Hematopoietic multipotent progenitor cell treated with erythropoietin and hydrocortisone succinate and interleukin-3 and kit ligand, for 15 days (in vitro differentiated cells): ENCODE data around the gene SMAD6.

Source experiments
- DNase-seq: peaks from one replicate; pipeline ENCODE4 v3.0.0-alpha.2; 2015; ENCODE audit warnings: low spot score

Gene SMAD6

DNA sequence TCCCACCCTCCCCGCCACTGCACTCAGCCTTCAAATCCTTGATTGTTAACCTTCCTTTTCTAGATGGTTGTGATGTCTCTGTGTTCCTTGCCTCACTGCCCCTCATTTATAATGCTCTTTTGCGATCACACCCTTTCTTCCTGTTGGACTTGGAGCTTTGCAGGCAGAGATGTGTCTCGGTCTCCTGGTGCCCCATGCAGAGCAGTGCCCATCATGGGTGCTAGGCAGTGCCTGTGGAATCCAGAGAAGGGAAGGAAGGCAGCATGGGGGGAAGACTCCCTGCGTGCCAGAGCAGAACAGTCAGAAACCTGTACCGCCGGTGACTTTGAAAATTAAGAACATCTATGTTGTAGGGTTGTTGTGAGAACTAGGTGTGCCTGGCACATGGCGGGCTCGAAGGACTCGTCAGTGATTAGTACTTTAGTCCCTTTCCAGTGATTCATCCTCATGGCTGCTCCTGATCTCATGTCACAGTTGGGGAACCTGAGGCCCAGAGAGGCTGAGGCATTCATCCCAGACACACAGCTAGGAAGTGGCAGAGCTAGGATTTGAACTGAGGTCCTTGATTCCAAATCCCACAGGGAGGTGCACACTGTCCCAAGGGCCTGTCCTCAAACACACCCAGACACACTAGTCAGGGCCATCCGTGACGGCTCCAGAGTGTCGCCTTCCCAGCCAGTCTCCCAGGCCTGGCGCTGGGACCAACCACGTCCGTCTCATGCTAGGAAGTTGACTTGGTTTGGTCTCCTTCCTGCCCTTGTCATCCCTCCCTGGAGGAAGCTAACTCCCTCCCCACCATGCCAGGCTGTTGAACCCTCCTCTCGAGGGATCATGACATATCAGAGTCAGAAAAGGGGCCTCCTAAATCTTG lies 58.3 kb downstream of the SMAD6 start:
- no peak for DNase-seq

DNA sequence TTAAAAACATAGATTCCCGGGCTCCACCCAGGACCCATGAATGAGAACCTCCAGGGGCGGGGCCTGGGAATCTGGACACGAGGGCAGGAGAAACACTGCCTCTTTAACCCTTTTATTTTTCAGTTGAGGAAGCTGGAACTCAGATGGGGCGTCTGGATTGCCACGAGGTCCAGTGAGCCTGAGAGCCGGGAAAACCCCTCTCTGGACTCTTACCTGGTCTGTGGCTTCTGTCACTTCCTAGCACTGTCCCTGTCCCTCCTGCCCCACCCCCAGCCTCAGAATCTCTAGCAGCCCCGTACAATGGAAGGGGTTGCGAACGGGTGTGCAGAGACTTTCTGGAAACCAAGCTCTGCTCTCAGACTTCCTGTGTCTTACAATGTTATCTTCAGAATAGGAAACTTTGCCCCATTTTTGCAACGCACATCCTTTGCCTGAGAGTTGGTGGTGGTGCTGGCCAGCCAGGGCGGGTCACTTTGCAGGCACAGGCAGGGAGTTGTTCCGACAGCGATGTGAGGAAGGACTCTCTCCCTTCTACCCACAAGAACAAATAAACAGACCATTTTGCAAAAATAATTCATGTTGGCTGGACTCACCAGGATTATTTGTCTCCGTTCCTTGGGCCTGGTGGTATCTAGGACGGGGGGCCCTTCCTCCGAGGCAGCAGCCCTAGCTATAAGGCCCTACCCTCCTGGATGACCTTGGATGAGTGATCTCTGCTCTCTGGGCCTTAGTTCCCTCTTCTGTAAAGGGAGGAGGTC lies 59.1 kb downstream of the SMAD6 start:
- DNase-seq, result no peak

DNA sequence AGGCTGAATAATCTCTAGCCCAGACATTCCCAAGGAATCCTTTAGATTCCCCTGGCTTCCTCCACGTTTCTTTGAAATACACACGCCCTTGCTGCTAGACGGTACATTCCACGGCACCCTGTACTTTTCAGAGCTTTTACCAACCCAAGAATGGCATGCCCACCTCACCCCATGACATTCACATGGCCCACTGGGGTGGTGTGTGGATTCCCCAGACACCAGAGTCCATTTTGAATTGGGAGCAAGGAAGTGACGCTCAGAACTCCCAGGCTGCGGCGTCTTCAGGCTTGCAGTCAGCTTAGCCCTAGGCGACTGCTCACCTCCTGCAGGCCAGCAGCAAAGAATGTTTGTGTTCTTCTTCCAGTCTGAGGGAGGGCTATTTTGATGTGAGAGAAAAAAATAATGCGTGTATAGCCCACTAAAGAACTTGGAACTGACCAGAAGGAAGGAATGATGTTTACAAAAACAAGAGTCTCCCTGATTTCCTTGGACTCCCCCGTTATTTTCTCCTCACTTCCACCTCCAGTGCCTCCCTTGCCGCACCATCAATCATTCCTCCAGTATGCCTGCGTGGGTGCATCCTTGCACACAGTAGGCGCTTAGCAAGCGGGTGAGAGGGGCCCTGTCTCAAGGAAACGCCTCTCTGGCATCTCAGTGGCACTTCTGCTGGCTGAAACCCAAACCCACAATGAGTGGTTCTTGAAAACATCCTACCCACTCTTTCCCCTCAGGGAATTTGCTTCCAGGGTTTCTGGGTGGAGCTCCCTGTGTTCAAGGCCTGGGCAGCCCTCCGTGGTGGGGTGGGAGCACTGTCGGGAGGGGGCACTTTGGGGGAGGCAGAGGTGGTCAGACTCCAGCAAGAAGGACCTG lies 59.9 kb downstream of the SMAD6 start:
- DNase-seq, result no peak

DNA sequence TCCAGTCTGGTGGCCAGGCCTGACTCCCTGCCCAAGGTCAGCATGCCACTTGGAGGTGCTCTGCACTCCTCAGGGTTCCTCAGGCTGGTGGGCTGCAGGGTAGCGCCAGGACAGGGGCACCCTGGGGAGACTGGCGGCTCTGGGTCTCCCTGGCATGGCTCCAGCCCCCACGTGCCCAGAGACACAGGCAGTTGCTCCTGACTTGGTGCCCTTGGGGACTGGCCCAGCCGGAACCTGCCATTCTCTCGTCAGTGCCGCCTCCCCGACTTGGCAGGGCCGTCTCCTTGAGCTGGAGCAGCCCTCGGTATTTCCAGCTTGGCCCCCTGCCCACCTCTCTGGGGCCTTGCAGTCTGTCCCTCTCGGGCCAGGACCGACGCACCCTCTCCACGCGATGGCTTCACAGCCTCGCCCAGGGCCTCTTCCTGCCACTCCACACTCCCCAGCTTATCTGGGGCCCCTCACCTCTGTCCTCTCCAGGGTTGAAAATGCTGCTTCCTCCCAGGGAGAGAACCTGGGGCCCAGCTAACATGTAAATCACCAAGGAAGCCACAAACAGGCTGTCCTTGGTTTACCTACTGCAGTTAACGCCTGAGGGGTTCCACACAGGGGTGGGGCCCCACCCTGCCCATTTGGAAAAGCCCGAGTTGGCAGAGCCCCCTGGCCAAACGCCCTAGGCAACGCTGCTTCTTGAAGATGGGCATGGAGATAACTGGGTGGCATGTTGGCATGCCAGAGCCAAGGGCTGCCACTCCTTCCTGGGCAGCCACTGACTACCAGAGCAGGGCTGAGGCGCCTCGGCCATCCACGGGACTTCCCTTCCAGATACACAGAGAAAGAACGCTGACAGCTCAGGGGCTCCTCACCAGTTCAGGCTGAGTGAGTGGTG lies 61.4 kb downstream of the SMAD6 start:
- DNase-seq, result no peak

DNA sequence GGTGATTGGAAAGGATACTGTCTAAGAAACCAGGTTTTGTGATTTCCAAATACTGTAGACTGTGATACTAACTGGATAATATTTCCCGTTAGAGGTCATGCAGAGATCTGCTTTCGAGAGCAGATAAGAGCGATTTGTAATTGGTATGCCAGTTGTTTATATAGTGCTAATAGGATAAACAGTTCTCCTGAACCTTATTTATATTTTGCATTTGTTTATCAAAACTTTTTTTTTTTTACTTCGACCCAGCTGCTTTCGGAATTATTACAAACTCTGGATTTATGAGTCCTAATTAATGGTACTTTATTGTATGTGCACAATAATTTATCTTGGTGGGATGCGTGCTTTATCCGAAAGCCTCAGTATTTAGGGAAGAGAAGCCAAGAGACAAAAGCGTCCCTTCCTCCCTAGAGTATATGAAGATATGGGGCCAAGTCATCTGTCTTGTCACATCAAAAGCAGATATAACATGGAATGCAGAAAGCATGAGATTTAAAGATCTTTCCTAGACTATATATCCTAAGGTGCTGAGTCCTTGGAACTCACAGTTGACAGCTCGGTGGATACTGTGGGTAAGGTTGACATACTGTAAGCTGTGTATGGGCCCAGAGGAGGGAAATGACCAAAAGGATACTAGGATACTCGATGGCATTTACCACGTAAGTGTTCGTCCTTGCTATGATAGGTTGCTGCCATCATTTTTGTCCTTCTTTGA lies 62.2 kb downstream of the SMAD6 start:
- DNase-seq, result no peak

DNA sequence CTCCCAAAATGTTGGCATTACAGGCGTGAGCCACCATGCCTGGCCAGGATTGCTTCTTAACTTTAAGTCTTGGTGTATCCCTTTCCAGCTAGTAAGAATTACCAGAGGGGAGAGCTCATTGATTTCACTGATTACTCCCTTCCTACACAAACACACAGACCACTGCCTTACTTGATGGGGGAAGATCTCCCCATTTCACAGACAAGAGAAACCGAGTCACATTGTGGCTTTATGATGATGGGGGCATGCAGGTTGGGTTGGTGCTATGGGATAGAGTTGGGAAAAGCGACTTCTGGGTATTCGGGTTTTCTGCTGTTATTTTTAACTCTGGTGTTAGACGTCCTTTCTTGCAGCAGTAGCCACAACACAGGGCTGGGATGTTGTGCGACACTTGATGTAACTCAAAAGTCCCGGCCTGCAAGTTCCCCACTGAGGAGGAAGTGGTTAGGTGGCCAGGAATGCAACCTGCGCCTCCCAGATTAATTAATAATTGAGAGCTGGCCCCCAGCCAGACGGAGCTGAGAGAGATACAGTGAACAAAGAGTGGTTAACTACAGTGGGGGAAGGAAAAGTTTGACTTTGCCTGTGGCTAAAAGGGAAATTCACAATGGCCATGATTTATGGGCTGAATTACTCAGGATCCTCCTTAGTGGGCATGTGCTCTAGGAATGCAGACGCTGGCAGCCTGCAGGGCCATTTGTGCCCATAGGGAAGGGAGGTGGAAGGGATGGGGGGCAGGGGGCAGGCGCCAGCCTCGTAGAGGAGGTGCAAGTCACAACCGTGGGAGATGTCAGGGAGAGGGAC lies 63.6 kb downstream of the SMAD6 start:
- DNase-seq, result peak; percentile 30

DNA sequence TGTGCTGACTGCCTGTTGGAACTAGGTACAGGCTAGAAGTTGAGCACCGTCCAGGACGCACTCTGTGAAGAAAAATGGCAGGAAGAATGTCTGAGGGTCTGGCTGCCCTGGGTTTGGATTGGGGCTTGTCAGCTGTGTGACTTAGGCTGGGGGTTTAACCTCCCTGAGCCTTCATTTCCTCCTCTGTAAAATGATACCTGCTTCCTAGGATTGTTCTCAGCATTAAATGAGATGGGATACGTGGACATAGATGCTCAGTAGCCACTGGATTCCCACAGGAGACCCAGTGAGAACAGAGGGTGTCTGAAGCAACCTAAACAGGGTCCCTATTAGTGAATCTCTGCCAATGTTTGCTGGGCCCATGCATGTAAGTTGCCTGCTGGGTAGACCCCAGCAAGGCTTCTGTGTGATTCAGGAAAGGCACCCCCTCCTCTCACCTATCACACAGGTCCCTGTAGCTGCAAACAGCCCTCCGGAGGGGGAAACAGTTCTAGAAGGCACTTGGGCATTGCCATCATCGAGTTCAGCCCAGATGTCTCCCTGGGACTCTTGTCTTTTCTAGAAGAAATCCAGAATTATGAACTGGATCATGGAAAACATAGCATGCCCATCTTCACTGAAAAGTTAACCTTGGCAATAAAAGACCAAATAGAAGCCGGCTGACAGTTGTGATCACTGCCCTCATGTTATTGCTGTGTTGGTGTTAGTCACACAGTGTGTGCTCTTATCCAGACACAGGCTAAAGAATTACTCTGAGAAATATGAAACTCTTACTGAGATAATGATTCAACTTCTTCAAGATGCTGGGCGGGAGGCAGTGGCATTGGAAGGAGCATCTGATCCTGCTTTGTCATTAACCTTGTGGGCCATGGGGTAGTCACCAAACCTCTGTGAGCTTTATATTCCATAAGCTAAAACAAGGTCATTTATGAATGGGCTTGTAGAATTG lies 64.5 kb downstream of the SMAD6 start:
- DNase-seq, result peak; percentile 17

DNA sequence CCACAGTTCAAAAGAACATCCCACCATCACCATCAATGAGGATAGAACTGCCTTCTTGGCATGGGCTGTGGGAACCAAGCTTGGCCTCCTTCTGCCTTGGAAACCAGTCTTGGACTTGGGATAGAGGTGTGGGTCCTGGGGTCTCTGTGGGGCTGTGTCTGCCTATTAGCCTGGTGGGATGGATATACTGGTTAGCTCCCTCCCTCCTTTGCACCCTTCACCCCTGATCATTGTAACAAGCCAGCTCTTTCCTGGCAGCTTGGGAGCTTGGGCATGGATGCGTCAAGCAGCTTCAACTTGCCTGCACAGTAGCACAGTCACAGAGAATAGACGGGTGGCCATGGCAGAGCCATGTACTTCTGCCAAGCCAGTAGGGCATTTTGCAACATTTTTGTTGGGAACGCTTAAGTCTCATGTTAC lies 65.2 kb downstream of the SMAD6 start:
- DNase-seq, result no peak

DNA sequence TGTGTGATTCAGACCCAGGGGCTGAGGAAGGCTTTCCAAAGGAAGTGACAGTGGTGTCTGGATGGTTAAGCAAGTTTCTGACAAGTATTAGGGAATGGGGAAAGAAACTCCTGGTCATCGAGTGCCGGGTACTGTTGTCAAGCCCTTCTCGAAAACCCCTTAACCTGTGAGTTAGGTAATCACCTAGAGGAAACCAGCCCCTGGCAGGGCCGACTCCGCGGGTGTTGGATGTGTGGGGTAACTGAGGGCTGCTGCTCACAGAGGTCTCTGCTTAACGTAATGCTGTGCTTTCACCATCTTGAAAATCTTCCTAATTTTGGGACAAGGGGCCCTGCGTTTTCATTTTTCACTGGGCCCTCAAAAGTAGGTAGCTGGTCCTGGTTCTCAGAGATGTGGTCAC lies 67.0 kb downstream of the SMAD6 start:
- no peak for DNase-seq

DNA sequence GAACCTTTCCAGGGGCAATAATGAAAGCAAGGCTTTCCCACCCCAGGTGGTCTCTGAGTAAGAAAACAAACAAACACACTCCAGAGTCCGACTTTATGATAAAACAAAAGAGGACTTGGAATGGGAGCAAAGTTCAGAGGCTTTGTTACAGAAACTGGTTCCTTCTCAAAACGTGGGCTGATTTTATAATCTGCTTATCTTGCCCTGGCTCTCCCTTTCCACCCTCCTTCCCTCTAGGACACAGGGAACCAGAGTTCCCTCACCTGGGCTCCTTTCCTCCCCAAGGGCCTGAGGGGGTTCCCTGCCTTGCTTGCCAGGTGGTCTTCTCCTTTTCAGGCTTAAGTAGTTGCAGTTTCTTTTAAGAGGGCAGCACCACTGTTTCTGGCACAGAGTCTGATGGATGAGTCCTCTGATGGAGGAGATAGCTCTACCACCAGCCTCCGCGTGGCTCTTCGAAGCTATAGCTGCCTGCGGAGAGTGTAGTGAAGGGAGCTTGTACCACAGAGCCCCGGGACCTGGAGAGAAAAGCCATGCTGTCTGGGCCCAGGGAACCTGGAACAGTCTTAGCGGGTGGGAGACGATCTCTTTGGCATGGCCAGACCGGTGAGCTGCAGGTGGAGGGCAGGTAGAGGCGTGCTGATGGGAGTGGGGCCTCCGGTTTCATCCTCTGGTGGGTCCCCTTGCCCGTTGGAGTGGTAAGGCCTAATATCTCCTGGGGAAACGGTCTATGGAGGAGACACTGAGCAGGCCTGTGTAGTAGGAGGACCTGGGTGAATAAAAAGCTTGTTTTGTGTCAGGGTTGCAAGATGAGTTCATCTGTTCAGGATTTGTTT lies 68.7 kb downstream of the SMAD6 start:
- no peak for DNase-seq

DNA sequence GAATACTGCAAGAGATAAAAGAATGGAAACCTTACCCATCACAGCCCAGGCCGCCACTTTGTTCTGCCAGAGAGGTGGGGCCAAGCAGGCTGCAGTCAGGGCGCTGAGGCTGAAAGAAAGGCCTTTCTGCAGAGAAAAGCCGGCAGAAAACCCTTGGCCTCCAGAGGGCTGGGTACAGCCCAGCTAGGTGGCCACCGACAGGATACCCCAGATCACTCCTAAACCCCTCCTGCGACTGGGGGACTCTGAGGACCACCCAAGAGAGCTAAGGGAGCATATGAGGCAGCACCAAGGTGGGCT lies 69.3 kb downstream of the SMAD6 start:
- no peak for DNase-seq

DNA sequence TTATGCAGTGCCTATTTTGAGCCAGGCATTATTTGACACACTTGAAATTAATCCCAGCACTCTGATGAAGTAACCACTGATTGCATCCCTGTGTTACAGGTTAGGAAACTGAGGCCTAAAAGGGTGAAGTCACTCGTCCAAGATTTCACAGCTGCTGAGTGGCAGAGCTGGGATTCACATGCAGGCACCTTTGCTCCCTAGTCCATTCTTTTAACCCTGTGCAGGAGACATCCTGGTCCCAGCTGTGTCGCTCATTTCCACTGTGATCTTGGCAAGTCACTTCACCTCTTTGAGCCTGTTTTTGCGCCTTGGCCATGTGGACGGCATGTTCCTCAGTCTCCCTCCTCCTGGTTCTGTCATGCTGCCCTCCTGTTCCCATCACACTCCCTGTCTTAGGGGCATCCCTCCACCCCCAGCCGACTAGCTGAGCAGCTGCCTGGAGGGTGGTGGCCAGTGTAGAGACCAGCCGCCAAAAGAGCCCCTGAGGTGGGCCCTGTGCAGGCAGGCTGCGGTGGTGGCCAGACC lies 70.6 kb downstream of the SMAD6 start:
- no peak for DNase-seq

DNA sequence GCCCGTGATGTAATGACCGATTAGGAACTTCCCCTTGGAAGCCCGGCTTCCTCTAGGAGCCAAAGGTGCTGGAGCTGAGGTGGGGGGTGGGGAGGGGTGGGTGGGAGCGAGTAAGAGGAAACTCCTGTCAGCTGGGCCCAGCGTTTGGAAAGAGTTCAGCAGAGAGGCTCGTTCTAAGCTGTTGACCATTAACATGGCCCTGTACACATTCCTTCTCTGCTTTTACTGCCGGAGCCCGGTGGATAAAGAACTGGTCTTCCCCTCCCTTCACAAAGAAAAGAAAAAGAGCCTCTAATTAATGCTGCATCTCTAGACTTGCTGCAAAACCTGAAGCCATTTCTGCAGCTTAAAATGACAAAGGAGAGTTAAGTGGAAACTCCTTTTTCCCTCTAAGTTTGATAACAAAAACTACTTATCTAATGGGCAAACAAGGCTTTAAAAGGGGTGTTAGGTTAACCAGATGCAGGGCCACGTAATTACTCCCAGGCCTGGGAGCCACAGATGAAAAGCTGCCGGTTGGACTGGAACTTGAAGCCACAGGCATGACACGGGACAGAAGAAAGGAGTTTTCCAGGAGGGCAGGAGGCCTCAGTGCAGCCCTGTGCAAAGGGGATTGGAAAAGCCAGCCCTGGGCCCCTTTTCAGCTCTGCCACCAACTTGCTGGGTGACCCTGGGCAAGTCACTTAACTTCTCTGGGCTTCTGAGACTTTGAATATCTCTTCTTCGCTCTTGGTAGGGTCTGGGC lies 71.3 kb downstream of the SMAD6 start:
- DNase-seq, result peak; percentile 7

DNA sequence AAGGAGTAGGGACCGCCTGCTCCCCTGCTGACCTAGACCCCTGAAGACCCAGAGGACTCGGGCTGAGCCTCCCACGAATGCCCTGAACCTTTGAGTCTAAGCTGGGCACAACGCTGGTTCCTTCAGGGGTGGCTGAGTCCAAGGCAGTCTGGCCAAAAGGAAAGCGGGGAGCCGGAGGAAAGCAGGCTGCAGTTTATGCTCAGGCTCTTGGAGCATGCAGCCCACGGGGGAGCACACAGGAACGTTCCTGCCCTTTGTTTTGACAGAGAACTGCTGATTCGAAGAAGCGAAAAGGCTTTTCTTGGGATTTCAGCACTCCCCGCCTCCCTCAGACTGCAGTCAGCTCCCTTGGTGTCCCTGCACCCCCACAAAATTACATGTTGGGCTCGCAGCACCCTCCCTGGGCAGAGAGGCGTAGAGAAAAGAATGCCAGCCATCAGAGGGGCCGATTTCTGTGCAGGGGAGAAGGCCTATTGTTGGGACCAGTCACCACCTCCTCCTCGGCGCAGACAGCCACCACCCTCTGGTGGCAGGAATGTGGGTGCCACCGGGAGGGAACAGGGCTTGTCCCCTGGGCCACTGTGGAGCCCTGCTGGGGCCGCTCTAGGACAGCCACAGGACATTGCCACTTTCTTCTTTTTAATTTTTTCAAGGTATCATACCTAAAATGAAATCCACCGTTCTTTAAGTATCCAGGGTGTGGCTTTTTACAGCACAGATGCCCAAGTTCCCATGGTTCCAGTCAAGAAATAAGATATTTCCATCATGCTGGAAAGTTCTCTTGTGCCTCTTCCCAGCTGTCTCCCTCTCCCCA lies 72.2 kb downstream of the SMAD6 start:
- DNase-seq, result peak; percentile 62

DNA sequence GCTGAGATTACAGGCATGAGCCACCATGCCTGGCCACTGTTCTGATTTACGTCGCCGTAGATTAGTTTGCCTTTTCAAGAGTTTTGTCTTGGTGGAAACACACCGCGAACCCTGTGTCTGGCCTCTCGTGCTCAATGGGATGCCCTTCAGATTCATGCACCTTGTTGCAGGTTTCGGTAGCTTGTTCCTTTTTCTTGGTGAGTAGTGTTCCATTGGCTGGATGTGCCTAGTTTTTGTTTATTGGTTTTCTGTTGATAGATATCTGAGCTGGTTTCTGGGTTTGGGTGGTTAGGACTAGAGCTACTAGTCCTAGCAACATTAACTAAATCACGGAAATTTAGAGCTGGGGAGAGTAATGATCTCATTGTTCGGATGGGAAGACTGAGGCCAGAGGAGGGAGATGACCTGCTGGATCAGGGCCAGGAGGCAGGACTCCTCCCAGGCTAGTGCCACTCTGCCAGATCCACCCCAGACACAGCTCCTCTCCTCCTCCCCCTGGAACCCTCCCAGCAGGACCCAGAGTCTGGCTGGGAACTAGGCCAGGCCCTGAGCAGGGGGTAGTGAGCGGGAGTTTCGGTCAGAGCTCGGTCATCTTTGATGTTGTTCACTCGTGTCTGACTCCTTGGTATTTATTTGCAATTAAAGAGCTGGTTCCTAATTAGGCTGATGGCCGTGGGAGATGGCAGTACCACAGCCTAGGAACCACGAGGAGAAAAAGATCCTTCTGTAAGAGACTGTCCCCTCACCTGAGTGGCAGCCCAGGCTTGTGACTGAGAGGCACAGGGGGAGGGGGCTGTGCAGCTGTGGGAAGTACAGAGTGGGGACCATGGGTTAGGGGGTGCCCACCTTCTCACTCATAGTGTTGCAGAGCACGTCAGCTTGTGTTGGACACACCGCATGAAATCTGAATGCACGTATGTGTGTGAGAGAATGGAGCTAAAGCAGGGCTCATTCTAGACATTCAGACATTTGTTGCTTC lies 73.4 kb downstream of the SMAD6 start:
- no peak for DNase-seq
